Hematopoietic multipotent progenitor cell treated with erythropoietin and hydrocortisone succinate and interleukin-3 and kit ligand, for 4 days (in vitro differentiated cells): ENCODE measurements around the gene LIM2.

Source experiments
- DNase-seq: peaks from one replicate; pipeline ENCODE4 v3.0.0-alpha.2; 2015

The LIM2 gene

GRCh38 chr19:51365211-51365964 lies 22.4 kb downstream of the LIM2 start:
- DNase-seq: peak; percentile 65

- DNase-seq: no peak
Observed at GRCh38 chr19:51364200-51365106, 23.3 kb downstream of the LIM2 start.

GRCh38 chr19:51361239-51361638 lies 26.5 kb downstream of the LIM2 start:
- no peak for DNase-seq

DNA sequence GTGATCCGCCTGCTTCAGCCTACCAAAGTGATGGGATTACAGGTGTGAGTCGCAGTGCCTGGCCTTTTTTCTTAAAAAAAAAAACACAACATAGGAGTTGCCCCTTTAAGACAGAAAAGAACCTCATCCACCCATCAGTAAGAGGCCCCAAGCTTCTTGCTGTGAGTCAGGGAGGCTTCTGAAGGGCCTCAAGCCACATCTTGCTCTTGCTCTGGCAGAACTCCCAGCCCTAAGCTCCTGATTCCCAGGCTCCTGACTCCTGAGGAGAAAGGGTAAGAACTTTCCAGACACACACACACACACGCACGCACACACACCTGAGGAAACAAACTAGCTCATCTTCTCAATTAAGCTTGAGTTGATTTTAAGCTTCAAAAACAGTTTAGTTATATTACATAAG lies 28.5 kb downstream of the LIM2 start:
- DNase-seq: no peak

DNA sequence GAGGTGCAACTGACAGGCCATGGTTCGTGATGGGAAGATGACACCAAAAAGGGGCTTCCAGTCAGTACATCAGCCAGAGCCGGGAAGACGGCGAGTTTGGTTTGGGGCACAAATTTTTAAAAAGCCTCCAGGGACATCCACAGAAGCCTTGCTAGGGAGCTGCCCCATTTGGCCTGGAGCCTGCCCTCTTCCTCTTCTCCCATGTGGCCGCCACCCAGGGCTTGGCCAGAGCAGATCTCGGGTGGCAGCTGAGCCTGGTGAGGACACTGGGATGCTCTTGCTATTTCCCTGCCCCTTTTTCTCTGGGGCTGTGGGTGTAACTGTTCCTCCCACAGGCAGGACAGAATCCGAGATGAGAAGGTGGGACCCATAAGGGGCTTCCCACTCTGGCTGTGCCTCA lies 29.8 kb downstream of the LIM2 start:
- no peak for DNase-seq

DNA sequence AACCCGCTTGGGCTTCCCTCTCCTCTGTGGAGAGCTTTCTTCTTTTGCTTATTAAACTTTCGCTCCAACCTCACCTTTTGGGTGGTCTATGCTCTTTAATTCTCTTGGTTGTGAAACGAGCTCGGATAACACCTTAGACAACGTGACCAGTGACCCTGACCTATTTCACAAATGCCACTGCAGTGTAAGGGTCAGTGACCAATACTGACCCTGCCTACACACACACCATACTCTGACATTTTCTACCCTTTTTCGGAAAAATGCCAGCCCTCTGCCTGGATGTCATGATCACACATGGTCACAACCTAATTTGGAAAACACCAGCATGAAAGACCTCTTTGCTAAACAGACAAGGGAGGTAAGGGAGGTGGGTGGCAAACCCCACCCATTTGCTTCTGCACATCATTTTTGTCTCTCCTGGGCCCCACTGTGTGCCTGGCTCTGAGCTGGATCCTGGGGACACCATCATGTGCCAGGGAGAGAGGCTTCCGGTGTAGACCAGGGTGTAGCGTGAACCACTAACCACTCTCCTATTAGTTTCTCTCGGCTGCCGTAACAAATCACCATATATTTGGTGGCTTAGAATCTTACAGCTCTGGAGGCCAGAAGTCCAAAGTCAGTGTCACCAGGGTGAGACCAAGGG lies 31.5 kb downstream of the LIM2 start:
- DNase-seq: no peak

DNA sequence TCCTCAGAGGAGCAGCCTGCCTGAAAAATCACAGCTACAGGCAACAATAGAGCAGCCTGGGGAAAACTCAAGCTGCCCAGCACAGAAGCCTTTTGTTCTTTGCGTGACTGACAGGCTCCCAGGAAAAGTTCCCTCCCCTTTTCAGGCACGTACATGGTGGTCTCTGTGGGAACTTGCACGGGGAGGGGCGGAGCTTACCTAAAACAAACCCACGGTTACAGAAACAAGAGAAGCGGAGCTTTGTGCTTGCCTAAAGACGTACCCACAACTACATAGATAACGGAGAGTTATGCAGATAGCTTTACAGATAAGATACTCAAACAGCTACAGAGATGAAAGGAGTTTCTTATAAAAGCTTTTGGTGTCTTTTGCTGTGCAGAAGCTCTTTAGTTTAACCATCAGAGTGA lies 33.0 kb downstream of the LIM2 start:
- DNase-seq: peak; percentile 69

DNA sequence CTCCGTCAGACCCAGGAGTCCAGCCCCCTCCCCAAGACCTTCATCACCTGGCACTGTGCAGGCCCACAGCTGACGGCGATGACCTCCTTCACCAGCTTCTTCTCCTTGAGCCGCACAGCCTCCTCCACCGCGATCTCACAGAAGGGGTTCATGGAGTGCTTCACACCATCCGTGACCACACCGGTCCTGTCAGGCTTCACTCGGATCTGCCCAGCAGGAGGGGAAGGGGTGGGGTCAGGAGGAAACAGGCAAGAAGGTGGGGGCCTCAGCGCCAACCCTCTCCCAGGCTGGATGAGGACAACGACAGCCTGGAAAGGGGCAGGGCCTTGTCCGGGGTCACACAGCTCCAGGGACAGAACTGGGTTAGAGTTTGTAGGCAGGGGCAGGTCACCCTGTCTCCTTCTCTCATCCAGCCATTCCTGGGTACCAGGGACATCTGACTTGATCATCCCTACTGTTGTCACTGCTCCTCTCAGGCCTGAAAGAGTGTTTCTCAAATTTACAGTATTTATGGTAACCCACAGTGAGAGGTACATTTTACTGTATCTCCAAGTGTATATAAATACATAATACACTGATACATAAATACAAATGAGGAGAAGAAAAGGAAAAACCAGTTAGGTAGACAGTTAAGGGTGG lies 33.6 kb downstream of the LIM2 start:
- DNase-seq: no peak

DNA sequence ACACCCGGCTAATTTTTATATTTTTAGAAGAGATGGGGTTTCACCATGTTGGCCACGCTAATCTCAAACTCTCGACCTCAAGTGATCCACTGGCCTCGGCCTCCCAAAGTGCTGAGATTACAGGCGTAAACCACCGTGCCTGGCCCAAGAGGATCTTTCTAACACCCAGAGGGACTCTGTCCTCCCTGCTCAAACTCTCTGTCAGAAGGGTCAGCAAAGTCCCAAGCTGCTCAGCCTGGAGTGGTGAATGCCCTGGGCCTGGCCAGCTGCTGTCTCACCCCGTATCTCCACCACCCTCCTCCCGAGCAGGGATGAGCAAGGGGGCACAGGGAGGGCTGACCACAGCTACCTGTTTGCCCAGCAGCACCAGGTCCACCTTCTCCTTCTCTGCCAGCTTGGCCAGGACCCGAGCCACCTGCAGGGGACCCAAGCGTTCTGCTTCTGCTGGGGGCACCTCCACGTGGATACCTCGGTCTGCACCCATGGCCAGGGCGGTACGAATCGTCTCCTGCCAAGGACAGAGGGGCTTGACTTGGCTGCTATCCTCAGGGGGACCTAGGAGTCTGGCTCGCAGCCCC lies 34.9 kb downstream of the LIM2 start:
- DNase-seq: no peak

GRCh38 chr19:51351266-51351990 lies 36.3 kb downstream of the LIM2 start:
- DNase-seq: no peak

DNA sequence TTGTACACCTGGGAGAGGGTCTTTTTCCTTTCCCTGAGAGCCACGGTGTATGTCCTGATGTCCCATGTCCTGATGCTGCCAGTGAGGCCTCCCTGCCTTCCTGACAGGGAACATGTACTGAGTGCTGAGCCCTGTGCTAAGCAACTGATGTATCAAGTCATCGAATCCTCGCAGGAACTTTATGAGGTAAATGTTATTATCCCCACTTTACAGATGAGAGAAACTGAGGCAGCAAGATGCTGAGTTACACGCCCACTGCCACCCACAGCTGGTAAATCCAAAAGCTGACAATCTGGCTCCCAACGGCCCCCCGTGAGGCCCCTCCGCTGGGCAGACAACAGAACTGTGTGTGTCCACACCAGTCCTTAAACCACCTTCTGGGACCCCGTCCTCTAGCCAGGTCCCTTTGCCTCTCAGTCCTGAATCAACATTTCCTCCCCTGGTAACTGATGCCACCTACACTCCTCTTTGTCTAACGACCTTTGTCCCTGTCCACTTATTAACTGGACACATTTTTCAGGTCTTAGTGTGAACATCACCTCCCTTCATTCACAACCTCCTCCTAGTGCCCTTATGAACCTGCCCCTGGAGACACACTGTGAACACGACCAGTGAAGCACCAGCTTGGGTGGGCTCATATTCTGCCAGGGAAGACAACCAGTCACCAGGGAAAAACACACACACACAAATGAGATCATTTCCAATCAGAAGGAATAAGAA lies 40.4 kb downstream of the LIM2 start:
- DNase-seq: no peak

- no peak for DNase-seq
Observed at GRCh38 chr19:51346742-51347141, 41.0 kb downstream of the LIM2 start.

GRCh38 chr19:51345076-51345620 lies 42.6 kb downstream of the LIM2 start:
- DNase-seq: no peak

GRCh38 chr19:51342631-51343569 lies 44.9 kb downstream of the LIM2 start:
- peak; percentile 7 for DNase-seq

- DNase-seq: no peak
Observed at GRCh38 chr19:51341976-51342580, 45.7 kb downstream of the LIM2 start, which contains the start of gene VSIG10L. Gene VSIG10L (minus strand): TSS chr19:51342139. CDS start chr19:51342124, 15 bp downstream.

- no peak for DNase-seq
Observed at GRCh38 chr19:51341066-51341465, 46.7 kb downstream of the LIM2 start.

DNA sequence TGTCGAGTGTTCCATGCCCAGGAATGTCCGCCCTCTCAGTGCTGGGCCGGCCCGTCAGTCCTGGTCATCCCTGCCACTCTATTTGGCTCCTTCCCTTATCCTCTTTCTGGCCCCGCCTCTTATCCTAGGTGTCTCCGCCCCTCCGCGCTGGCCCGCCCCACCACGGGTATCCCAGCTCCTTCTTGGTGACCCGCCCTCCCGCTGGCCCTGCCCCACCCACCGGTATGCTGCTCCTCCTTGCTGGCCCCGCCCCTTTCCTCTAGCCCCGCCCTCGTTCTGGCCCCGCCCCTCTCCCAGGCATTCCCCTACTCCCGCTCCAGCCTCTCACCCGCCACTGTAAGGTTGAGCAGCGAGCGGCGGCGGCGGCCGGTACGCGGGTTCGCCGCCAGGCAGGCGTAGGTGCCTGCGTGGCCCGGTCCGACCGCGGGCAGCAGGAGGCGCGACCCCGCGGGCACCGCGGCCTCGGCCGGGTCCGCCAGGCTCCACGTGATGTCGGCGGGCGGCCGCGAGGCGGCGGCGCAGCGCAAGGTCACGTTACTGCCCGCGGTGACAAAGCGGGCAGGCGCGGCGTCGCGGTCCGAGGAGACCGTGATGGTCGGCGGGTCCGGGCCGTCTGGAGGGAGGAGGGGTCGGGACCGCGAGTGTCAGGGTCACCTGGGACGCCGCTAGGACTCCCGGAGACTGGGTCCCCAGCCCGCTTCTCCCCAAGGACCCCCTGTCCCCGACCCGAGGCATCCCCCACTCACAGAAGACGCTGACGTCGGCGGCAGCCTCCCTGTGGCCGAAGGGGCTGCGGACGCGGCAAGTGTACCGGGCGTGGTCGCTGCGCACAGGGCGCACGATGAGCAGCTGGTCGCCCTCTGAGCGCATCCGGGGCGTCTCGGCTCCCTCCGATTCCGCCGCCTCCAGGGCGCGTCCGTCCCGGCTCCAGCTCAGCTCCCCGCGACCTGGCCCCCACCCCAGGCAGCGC lies 47.8 kb downstream of the LIM2 start:
- peak; percentile 99 for DNase-seq

DNA sequence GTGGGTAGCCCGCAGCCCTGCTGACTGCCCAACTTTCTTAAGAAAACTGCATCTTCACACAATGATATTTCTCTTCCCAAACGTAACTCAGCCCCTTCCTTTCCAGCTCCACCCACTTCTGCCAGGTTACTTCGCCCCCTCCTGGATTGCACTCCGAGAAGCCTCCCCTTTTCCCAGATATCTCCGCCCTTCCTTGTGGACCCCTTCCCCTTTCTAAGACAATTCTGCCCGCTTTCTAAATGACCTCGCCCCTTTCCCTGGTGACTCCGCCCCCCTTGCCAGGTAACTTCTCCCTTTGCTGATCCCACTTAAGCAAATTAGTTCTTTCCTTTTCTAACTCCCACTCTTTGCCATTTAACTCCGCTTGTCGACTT lies 48.5 kb downstream of the LIM2 start:
- DNase-seq: no peak
